ENCODE data around the gene DIAPH2.

Gene DIAPH2

DNA sequence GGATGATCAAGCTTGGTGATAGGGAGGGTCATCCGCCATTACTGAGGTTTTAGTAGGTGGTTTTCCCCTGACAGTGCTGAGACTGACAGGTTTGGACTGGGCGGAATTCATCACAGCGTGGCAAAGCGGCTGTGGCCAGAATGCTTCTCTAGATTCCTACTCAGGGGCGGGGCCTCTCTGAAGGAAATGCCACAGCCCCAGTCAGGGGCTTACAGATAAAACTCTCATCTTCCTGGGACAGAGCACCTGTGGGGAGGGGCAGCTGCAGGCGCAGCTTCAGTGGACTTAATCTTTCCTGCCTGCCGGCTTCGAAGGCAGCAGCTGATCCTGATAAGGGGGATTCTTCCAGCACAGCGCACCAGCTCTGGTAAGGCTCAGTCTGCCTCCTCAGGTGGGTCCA is 515.8 kb downstream of the DIAPH2 start:
- Histone ChIP-seq H3K36me3 (ENCODE audit: control insufficient read depth in 2 of 2, insufficient read depth in 1 of 2, low read length in 2 of 2) (no peaks in the 10 kb centered on the region), H3K9me3 (ENCODE audit: control insufficient read depth, insufficient read depth, low read depth, low read length) (no peaks in the 10 kb centered on the region), H3K27ac (ENCODE audit: extremely low read depth, low read depth, low read length) (no peak overlapping the region), H3K4me3 (ENCODE audit: low read depth, low read length) (no peak overlapping the region), H3K4me1 (ENCODE audit: control insufficient read depth, insufficient read depth, low read length) (no peaks in the 10 kb centered on the region)
- ChIA-PET CTCF (no interaction called here), POLR2A (no interaction called here)
- TF ChIP-seq ZNF354C (tag by site-specific recombination; IDR thresholded peaks at IDR 0.05; ENCODE audit: borderline replicate concordance, low read depth) = no peak
- TF ChIP-seq, protein P1, sequence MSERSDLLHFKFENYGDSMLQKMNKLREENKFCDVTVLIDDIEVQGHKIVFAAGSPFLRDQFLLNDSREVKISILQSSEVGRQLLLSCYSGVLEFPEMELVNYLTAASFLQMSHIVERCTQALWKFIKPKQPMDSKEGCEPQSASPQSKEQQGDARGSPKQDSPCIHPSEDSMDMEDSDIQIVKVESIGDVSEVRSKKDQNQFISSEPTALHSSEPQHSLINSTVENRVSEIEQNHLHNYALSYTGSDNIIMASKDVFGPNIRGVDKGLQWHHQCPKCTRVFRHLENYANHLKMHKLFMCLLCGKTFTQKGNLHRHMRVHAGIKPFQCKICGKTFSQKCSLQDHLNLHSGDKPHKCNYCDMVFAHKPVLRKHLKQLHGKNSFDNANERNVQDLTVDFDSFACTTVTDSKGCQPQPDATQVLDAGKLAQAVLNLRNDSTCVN (tag by site-specific recombination; optimal IDR thresholded peaks at IDR 0.05) = no peak
- TF ChIP-seq GLIS1 (tag by site-specific recombination; IDR thresholded peaks at IDR 0.05) = no peak
- TF ChIP-seq HOXA7 (CRISPR knock-in tag; IDR thresholded peaks at IDR 0.05; ENCODE audit: borderline replicate concordance) = no peak
- no peak for TF ChIP-seq ZNF626 (tag by site-specific recombination; IDR thresholded peaks at IDR 0.05)
- no peak for TF ChIP-seq RBAK (tag by site-specific recombination; IDR thresholded peaks at IDR 0.05)
- no peak for TF ChIP-seq ZNF658 (tag by site-specific recombination; IDR thresholded peaks at IDR 0.05)
- TF ChIP-seq, protein P2, sequence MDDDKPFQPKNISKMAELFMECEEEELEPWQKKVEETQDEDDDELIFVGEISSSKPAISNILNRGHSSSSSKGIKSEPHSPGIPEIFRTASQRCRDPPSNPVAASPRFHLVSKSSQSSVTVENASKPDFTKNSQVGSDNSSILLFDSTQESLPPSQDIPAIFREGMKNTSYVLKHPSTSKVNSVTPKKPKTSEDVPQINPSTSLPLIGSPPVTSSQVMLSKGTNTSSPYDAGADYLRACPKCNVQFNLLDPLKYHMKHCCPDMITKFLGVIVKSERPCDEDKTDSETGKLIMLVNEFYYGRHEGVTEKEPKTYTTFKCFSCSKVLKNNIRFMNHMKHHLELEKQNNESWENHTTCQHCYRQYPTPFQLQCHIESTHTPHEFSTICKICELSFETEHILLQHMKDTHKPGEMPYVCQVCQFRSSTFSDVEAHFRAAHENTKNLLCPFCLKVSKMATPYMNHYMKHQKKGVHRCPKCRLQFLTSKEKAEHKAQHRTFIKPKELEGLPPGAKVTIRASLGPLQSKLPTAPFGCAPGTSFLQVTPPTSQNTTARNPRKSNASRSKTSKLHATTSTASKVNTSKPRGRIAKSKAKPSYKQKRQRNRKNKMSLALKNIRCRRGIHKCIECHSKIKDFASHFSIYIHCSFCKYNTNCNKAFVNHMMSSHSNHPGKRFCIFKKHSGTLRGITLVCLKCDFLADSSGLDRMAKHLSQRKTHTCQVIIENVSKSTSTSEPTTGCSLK (tag by site-specific recombination; IDR thresholded peaks at IDR 0.05) = no peak
- no peak for TF ChIP-seq ZNF341 (tag by site-specific recombination; IDR thresholded peaks at IDR 0.05; ENCODE audit: low read depth)

DNA sequence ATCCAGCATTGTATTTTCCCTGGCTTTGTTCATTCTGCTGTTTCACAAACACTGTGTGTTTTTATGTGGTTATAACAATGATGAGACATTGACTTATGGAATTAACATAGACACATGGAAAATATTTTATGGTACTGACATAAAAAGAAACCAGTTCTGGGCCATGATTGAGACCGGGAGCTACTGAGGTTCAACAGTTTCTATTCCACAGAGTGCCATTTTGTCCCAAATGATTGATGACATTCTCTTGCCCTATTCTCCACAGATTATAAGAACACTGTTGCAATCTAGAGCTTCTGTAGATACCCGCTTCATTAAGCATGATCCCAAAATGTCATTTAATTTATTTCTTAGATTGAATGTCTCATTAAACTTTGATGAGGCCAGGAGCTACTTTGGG is 525.9 kb downstream of the DIAPH2 start:
- ChIA-PET POLR2A (no interaction called here), CTCF (no interaction called here)
- Histone ChIP-seq H3K36me3 (ENCODE audit: control insufficient read depth in 2 of 2, insufficient read depth in 1 of 2, low read length in 2 of 2) (no peaks in the 10 kb centered on the region), H3K9me3 (ENCODE audit: control insufficient read depth, insufficient read depth, low read depth, low read length) (no peaks in the 10 kb centered on the region; the same call in 1 of the 2 replicates), H3K4me1 (ENCODE audit: control insufficient read depth, insufficient read depth, low read length) (no peaks in the 10 kb centered on the region), H3K27ac (ENCODE audit: extremely low read depth, low read depth, low read length) (no peak overlapping the region), H3K4me3 (ENCODE audit: low read depth, low read length) (no peak overlapping the region)
- TF ChIP-seq, protein P3, sequence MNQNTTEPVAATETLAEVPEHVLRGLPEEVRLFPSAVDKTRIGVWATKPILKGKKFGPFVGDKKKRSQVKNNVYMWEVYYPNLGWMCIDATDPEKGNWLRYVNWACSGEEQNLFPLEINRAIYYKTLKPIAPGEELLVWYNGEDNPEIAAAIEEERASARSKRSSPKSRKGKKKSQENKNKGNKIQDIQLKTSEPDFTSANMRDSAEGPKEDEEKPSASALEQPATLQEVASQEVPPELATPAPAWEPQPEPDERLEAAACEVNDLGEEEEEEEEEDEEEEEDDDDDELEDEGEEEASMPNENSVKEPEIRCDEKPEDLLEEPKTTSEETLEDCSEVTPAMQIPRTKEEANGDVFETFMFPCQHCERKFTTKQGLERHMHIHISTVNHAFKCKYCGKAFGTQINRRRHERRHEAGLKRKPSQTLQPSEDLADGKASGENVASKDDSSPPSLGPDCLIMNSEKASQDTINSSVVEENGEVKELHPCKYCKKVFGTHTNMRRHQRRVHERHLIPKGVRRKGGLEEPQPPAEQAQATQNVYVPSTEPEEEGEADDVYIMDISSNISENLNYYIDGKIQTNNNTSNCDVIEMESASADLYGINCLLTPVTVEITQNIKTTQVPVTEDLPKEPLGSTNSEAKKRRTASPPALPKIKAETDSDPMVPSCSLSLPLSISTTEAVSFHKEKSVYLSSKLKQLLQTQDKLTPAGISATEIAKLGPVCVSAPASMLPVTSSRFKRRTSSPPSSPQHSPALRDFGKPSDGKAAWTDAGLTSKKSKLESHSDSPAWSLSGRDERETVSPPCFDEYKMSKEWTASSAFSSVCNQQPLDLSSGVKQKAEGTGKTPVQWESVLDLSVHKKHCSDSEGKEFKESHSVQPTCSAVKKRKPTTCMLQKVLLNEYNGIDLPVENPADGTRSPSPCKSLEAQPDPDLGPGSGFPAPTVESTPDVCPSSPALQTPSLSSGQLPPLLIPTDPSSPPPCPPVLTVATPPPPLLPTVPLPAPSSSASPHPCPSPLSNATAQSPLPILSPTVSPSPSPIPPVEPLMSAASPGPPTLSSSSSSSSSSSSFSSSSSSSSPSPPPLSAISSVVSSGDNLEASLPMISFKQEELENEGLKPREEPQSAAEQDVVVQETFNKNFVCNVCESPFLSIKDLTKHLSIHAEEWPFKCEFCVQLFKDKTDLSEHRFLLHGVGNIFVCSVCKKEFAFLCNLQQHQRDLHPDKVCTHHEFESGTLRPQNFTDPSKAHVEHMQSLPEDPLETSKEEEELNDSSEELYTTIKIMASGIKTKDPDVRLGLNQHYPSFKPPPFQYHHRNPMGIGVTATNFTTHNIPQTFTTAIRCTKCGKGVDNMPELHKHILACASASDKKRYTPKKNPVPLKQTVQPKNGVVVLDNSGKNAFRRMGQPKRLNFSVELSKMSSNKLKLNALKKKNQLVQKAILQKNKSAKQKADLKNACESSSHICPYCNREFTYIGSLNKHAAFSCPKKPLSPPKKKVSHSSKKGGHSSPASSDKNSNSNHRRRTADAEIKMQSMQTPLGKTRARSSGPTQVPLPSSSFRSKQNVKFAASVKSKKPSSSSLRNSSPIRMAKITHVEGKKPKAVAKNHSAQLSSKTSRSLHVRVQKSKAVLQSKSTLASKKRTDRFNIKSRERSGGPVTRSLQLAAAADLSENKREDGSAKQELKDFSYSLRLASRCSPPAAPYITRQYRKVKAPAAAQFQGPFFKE (tag by site-specific recombination; IDR thresholded peaks at IDR 0.05; ENCODE audit: borderline replicate concordance) = no peak
- TF ChIP-seq TRIM28 (IDR thresholded peaks at IDR 0.05; ENCODE audit: borderline replicate concordance, low read length) (no peak), ZSCAN30 (tag by site-specific recombination; IDR thresholded peaks at IDR 0.05) (no peak), ZNF202 (tag by site-specific recombination; IDR thresholded peaks at IDR 0.05; ENCODE audit: borderline replicate concordance) (no peak), ZNF843 (tag by site-specific recombination; IDR thresholded peaks at IDR 0.05) (no peak), ZNF621 (tag by site-specific recombination; IDR thresholded peaks at IDR 0.05) (no peak), ZNF473 (tag by site-specific recombination; IDR thresholded peaks at IDR 0.05) (no peak), ZNF521 (tag by site-specific recombination; IDR thresholded peaks at IDR 0.05) (no peak), YY1 (tag by site-specific recombination; IDR thresholded peaks at IDR 0.05) (no peak), ZNF48 (tag by site-specific recombination; IDR thresholded peaks at IDR 0.05) (no peak)
- TF ChIP-seq, protein P4, sequence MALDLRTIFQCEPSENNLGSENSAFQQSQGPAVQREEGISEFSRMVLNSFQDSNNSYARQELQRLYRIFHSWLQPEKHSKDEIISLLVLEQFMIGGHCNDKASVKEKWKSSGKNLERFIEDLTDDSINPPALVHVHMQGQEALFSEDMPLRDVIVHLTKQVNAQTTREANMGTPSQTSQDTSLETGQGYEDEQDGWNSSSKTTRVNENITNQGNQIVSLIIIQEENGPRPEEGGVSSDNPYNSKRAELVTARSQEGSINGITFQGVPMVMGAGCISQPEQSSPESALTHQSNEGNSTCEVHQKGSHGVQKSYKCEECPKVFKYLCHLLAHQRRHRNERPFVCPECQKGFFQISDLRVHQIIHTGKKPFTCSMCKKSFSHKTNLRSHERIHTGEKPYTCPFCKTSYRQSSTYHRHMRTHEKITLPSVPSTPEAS (tag by site-specific recombination; IDR thresholded peaks at IDR 0.05) = no peak
- TF ChIP-seq, protein P5, sequence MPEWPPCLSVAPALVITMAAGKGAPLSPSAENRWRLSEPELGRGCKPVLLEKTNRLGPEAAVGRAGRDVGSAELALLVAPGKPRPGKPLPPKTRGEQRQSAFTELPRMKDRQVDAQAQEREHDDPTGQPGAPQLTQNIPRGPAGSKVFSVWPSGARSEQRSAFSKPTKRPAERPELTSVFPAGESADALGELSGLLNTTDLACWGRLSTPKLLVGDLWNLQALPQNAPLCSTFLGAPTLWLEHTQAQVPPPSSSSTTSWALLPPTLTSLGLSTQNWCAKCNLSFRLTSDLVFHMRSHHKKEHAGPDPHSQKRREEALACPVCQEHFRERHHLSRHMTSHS (tag by site-specific recombination; IDR thresholded peaks at IDR 0.05) = no peak
- TF ChIP-seq, protein P6, sequence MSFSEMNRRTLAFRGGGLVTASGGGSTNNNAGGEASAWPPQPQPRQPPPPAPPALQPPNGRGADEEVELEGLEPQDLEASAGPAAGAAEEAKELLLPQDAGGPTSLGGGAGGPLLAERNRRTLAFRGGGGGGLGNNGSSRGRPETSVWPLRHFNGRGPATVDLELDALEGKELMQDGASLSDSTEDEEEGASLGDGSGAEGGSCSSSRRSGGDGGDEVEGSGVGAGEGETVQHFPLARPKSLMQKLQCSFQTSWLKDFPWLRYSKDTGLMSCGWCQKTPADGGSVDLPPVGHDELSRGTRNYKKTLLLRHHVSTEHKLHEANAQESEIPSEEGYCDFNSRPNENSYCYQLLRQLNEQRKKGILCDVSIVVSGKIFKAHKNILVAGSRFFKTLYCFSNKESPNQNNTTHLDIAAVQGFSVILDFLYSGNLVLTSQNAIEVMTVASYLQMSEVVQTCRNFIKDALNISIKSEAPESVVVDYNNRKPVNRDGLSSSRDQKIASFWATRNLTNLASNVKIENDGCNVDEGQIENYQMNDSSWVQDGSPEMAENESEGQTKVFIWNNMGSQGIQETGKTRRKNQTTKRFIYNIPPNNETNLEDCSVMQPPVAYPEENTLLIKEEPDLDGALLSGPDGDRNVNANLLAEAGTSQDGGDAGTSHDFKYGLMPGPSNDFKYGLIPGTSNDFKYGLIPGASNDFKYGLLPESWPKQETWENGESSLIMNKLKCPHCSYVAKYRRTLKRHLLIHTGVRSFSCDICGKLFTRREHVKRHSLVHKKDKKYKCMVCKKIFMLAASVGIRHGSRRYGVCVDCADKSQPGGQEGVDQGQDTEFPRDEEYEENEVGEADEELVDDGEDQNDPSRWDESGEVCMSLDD (tag by site-specific recombination; IDR thresholded peaks at IDR 0.05) = no peak

Data from HEK293 (cell line).